GM12801 (cell line): ENCODE data around the gene ALG9.

Experiments used
- TF ChIP-seq, protein P1 (sequence below): IDR thresholded peaks from one replicate; pipeline ENCODE4 v1.5.1; 2011; ENCODE audit warnings: control low read depth; ENCODE audit not compliant: insufficient read length; ENCODE audit errors: extremely low read depth

ALG9 gene

GRCh38 chr11:111835665-111836064, 35.7 kb downstream of the ALG9 start:
- TF ChIP-seq, protein P1, sequence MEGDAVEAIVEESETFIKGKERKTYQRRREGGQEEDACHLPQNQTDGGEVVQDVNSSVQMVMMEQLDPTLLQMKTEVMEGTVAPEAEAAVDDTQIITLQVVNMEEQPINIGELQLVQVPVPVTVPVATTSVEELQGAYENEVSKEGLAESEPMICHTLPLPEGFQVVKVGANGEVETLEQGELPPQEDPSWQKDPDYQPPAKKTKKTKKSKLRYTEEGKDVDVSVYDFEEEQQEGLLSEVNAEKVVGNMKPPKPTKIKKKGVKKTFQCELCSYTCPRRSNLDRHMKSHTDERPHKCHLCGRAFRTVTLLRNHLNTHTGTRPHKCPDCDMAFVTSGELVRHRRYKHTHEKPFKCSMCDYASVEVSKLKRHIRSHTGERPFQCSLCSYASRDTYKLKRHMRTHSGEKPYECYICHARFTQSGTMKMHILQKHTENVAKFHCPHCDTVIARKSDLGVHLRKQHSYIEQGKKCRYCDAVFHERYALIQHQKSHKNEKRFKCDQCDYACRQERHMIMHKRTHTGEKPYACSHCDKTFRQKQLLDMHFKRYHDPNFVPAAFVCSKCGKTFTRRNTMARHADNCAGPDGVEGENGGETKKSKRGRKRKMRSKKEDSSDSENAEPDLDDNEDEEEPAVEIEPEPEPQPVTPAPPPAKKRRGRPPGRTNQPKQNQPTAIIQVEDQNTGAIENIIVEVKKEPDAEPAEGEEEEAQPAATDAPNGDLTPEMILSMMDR: no peak

GRCh38 chr11:111834432-111835163, 36.8 kb downstream of the ALG9 start:
- TF ChIP-seq, protein P1: no peak

DNA sequence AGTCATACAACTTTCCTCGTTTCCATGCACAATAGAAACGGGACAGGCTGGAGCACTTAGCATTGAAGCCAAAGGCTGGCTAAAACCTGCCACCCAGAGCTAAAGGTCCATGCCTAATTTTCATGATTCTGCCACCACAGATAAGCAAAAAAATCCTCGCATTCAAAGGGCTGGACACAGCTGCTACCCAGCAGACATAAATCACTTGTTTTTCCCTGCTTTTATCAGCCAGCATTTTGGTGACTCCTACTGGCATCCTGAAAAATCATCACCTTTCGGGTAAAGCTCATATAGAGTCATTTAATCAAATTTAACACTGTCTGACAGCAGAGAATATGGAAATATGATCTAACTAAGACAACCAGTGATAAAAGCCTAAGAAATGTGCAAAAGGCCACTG, 37.9 kb downstream of the ALG9 start:
- TF ChIP-seq, protein P1: no peak

- TF ChIP-seq, protein P1: no peak
Observed at GRCh38 chr11:111829185-111829968, 42.0 kb downstream of the ALG9 start.

DNA sequence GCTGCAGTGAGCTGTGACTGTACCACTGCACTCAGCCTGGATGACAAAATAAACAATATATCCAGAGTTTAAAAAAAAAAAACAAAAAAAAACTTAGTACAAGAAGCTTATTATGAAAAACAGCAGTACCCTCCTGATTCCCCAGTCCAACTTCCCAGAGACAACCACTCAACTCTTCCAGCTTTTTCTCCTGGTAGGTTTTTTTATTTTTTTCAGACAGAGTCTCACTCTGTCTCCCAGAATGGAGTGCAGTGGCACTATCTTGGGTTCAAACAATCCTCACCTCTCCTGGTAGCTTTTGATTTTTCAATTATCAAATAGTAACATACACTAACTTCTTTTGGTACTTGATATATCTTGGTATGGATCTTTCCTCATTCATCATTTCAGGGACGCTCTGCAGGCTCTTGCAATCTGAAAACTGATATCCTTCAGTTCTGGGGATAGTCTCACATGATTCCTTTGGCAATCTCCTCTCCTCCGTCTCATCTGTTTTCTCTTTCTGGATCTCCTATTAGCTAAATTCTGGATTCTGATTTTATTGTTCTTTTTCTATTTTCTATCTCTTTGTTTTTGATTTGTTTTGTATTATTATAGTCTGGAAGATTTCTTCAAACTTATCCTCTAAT, 44.9 kb downstream of the ALG9 start:
- TF ChIP-seq, protein P1: no peak

- TF ChIP-seq, protein P1: no peak
Observed at GRCh38 chr11:111823629-111824028, 47.8 kb downstream of the ALG9 start.

GRCh38 chr11:111823131-111823530, 48.2 kb downstream of the ALG9 start:
- TF ChIP-seq, protein P1: no peak
